HG02623 (cell line): Measurements from ENCODE around the gene CTAG1A.
"Not testable (repeated sequence)": the region's sequence is repeated elsewhere in the genome, so short reads cannot be mapped to it uniquely, and the experiment has no call there.

ENCODE experiments used
- ATAC-seq: cut with Tn5 transposase; IDR thresholded peaks from one replicate; pipeline ENCODE4 v1.9.1; 2021; ENCODE audit warnings: moderate library complexity; ENCODE audit not compliant: unreplicated experiment

Gene CTAG1A

GRCh38 chrX:154608823-154609222 lies 23.9 kb downstream of the CTAG1A start:
- ATAC-seq = not testable (repeated sequence)

DNA sequence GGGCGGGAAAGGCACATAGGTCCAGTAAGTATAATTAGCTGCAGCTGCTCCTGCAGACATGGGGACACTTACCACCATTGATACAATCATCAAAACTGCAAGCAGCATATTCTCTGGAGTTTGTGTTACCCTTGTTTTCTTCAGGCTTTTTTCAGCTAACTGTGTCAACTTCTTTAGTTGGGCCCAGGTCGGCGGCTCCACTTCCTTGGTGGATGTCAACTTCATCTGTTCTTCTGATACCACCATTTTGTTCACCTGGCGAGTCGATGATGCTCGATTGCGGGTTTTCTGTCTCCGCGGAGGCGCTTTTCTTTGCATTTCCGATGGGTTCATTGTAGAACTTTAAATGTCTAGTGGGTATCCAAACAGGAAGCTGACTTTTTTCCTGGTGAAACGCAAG lies 26.2 kb downstream of the CTAG1A start:
- not testable (repeated sequence) for ATAC-seq

- ATAC-seq = not testable (repeated sequence)
These were observed 28.7 kb downstream of the CTAG1A start for GRCh38 chrX:154613586-154613985.

DNA sequence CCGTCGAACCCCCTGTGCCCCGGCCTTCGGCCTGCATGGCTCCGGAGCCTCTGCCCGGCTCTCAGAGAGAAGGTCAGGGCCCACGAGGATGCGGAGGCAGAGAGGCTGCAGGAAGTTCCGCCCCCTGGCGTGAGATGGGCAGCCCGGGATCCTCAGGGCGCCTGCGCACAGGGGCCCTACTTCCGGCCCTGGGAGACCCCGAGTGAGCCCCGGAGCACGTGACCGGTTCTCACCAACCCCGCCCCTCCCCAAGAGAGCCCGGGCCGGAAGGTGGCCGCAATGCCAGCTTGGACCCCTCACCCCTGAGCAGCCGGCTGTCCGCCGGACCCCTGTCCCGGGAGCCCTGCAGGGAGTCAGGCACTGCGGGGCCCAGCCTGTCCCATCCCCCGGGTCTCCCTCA lies 34.2 kb downstream of the CTAG1A start, which contains the start of gene CTAG1B:
CTAG1B (minus strand) TSS at position 101 of the 400 bp plus-strand sequence; CDS start at position 37, 64 bp downstream.
- not testable (repeated sequence) for ATAC-seq

- ATAC-seq = not testable (repeated sequence)
These were observed 36.0 kb downstream of the CTAG1A start for GRCh38 chrX:154620767-154621414.

DNA sequence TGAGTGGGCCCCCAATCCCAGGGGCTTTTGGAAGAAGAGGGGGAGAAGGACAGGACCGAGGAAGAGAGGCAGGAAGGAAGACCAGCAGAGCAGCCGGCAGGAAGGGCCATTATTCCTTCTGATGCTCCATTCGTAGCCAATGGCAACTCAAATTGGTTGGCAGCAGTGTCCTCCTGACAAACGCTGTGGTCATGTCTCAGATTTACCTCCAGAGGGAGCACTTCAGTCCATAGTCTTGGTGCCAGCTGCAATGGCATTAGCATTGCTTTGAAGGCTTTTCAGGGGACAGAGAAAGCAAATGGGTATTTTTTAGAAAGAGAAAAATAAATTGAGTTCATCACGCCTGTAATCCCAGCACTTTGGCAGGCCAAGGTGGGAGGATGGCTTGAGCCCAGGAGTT lies 44.0 kb downstream of the CTAG1A start:
- not testable (repeated sequence) for ATAC-seq

DNA sequence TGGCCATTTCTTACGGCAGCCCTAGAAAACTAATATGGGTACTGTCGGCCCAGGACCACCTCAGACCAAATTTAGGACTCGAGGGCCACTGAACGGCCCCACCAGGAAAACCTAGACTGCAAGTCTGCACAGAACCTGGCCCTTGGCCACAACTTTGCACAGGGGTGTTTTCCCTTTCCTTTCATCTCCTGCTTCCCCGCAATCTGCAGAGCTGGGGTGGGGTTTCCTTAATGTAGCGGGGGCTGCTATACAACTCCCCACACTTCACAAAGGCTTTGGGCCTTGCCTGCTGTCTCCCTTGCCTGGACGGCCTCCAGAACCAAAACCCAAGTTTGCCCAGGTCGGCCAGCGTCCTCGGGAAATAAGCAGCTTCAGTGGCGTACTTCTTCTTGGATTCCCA lies 46.0 kb downstream of the CTAG1A start:
- not testable (repeated sequence) for ATAC-seq

- ATAC-seq = not testable (repeated sequence)
These were observed 48.7 kb downstream of the CTAG1A start for GRCh38 chrX:154633661-154634060.
